Right ventricle myocardium inferior (tissue), 1 donor: ENCODE data around the gene PRR14L. TPM values are rescaled to one million over a fixed set of nuclear protein-coding genes. Genes with fewer than 3 reads are reported as not detected.
"Not testable (repeated sequence)": the region's sequence is repeated elsewhere in the genome, so short reads cannot be mapped to it uniquely, and the experiment has no call there.

Source experiments
- ATAC-seq: fragments of 200-7000 bp; cut with Tn5 transposase; one replicate; pipeline ENCODE4 v1.9.1; 2020; ENCODE audit warnings: mild to moderate bottlenecking, moderate library complexity
- DNase-seq: peaks from one replicate; pipeline ENCODE4 v3.0.0; 2021; ENCODE audit errors: missing footprints
- intact Hi-C: fragments of 100-400 bp; cut with DNase I; formaldehyde crosslinking; loops from one replicate; pipeline ENCODE4 v1.11.0; 2022
- total RNA-seq: library from RNA; stranded (reverse); fragmentation: NEBNext Ultra II Directional; extraction: Animal tissue kit (Norgen Biotek cat#: 25700); gene quantifications from one replicate; pipeline ENCODE4 v1.2.1, GENCODE V29; 2021
- donor health status: DM: no; HTN: yes; CAD: no; lungs with severe emphysema.

The PRR14L gene
- total RNA-seq, 1 donor from 2014 or later: 11.2 TPM

GRCh38 chr22:31743871-31744270, 6.1 kb downstream of the PRR14L start:
- ATAC-seq (no peak), DNase-seq (no peak)
- intact Hi-C loops: loop anchor here (10.0 kb wide), 1 partner anchor 61 kb away; no protein-coding TSS in a partner anchor

GRCh38 chr22:31742682-31743081, 7.2 kb downstream of the PRR14L start:
- intact Hi-C loops: loop anchor here (10.0 kb wide), 1 partner anchor 62 kb away; no protein-coding TSS in a partner anchor
- ATAC-seq: no peak
- no peak for DNase-seq

GRCh38 chr22:31742115-31742514, 7.8 kb downstream of the PRR14L start:
- DNase-seq: no peak
- ATAC-seq: no peak
- intact Hi-C loops: loop anchor here (10.0 kb wide), 1 partner anchor 63 kb away; no protein-coding TSS in a partner anchor

- not testable (repeated sequence) for DNase-seq, ATAC-seq
- intact Hi-C loops: loop anchor here (10.0 kb wide), 1 partner anchor 64 kb away; no protein-coding TSS in a partner anchor
Observed at GRCh38 chr22:31740314-31740713, 9.6 kb downstream of the PRR14L start.

- DNase-seq (no peak), ATAC-seq (peak; percentile 66)
- intact Hi-C loops: loop anchor here (10.0 kb wide), 1 partner anchor 65 kb away; no protein-coding TSS in a partner anchor
Observed at GRCh38 chr22:31739795-31740201, 10.1 kb downstream of the PRR14L start.

GRCh38 chr22:31738566-31738965, 11.4 kb downstream of the PRR14L start:
- intact Hi-C loops: no loop called here
- peak; percentile 41 for ATAC-seq
- DNase-seq: no peak

- DNase-seq (no peak), ATAC-seq (no peak)
- intact Hi-C loops: no loop called here
Observed at GRCh38 chr22:31737932-31738331, 12.0 kb downstream of the PRR14L start.

- ATAC-seq (no peak), DNase-seq (no peak)
- intact Hi-C loops: no loop called here
Observed at GRCh38 chr22:31736458-31736857, 13.5 kb downstream of the PRR14L start.

GRCh38 chr22:31734512-31734911, 15.4 kb downstream of the PRR14L start:
- ATAC-seq: no peak
- intact Hi-C loops: no loop called here

GRCh38 chr22:31733580-31734079, 16.3 kb downstream of the PRR14L start:
- intact Hi-C loops: no loop called here
- ATAC-seq (no peak), DNase-seq (no peak)

More at GRCh38 chr22:31734512-31734911, 15.4 kb downstream of the PRR14L start:
- no peak for DNase-seq

GRCh38 chr22:31732089-31732829, 17.7 kb downstream of the PRR14L start:
- DNase-seq (no peak), ATAC-seq (no peak)
- intact Hi-C loops: no loop called here

- ATAC-seq: no peak
Observed at GRCh38 chr22:31730344-31730711, 19.6 kb downstream of the PRR14L start.

GRCh38 chr22:31728857-31729256, 21.1 kb downstream of the PRR14L start:
- intact Hi-C loops: no loop called here
- DNase-seq (no peak), ATAC-seq (no peak)

More at GRCh38 chr22:31730344-31730711, 19.6 kb downstream of the PRR14L start:
- intact Hi-C loops: no loop called here
- DNase-seq: no peak

GRCh38 chr22:31726692-31727091, 23.2 kb downstream of the PRR14L start:
- peak; percentile 82 for ATAC-seq
- intact Hi-C loops: no loop called here
- no peak for DNase-seq

- DNase-seq (no peak), ATAC-seq (no peak)
- intact Hi-C loops: no loop called here
Observed at GRCh38 chr22:31723723-31724122, 26.2 kb downstream of the PRR14L start.

GRCh38 chr22:31719850-31720471, 30.0 kb downstream of the PRR14L start:
- DNase-seq: no peak
- ATAC-seq: no peak
- intact Hi-C loops: no loop called here

GRCh38 chr22:31715147-31715778, 34.7 kb downstream of the PRR14L start:
- intact Hi-C loops: no loop called here
- ATAC-seq: no peak
- DNase-seq: no peak

- intact Hi-C loops, DNase-seq, ATAC-seq: not testable (repeated sequence)
Observed at GRCh38 chr22:31711226-31711625, 38.7 kb downstream of the PRR14L start.

- DNase-seq: no peak
- intact Hi-C loops: no loop called here
- no peak for ATAC-seq
Observed at GRCh38 chr22:31707519-31707918, 42.4 kb downstream of the PRR14L start.
